ENCODE results near the gene MYRIP.

Gene MYRIP

GRCh38 chr3:40162616-40163015 is 353.2 kb downstream of the MYRIP start:
- no peak overlapping the region for H2BK15ac ChIP-seq (ENCODE audit: low read depth, poor library complexity, severe bottlenecking)
- H3K9ac ChIP-seq (ENCODE audit: low read length) = no peak overlapping the region
- no peak overlapping the region for H3K18ac ChIP-seq (ENCODE audit: low read depth in 1 of 2, low read length in 2 of 2)
- peaks cover 0 to 5% of the 10 kb centered on the region in 2 experiments for H3K36me3 ChIP-seq (ENCODE audit: control insufficient read depth in 1 of 2, insufficient read depth in 2 of 2, low read depth in 1 of 2, low read length in 2 of 2)
- no peak overlapping the region for H2AFZ ChIP-seq (ENCODE audit: low read depth, low read length)
- H3K4me3 ChIP-seq (ENCODE audit: insufficient read depth in 1 of 2, low read depth in 1 of 2, low read length in 2 of 2) = no peak overlapping the region
- no peak overlapping the region for H4K8ac ChIP-seq (ENCODE audit: low read length)
- no peak for DNase-seq
- H2BK120ac ChIP-seq (ENCODE audit: low read depth, low read length) = no peak overlapping the region
- no peak overlapping the region for H2BK12ac ChIP-seq (ENCODE audit: low read length in 2 of 2)
- H2BK5ac ChIP-seq (ENCODE audit: low read depth, low read length, poor library complexity, severe bottlenecking) = no peak overlapping the region
- peaks cover 0 to 8% of the 10 kb centered on the region in 2 experiments for H3K27me3 ChIP-seq (ENCODE audit: control insufficient read depth in 1 of 2, insufficient read depth in 1 of 2, low read length in 2 of 2)
- H3K4me1 ChIP-seq (ENCODE audit: control insufficient read depth, insufficient read depth, low read depth, low read length) = no peaks in the 10 kb centered on the region
- H3K4me2 ChIP-seq (ENCODE audit: low read length, poor library complexity, severe bottlenecking) = no peak overlapping the region
- H3K9me3 ChIP-seq (ENCODE audit: control insufficient read depth, low read length) = no peaks in the 10 kb centered on the region
- H4K91ac ChIP-seq (ENCODE audit: low read length) = no peak overlapping the region
- H3K4ac ChIP-seq (ENCODE audit: low read depth in 1 of 2, low read length in 2 of 2) = no peak overlapping the region
- H3K27ac ChIP-seq (ENCODE audit: low read length, poor library complexity, severe bottlenecking) = no peak overlapping the region
- H3K23ac ChIP-seq (ENCODE audit: low read length in 2 of 2) = no peak overlapping the region
- H2AK5ac ChIP-seq (ENCODE audit: low read length, severe bottlenecking) = no peak overlapping the region
- no peak overlapping the region for H3K14ac ChIP-seq (ENCODE audit: low read length in 2 of 2)
- H3K79me1 ChIP-seq (replicated peaks; ENCODE audit: low read length, poor library complexity, severe bottlenecking) = no peaks in the 10 kb centered on the region

GRCh38 chr3:40166997-40167396 is 357.6 kb downstream of the MYRIP start:
- Histone ChIP-seq H2BK12ac (ENCODE audit: low read length in 2 of 2) (no peak overlapping the region), H2AFZ (ENCODE audit: low read depth, low read length) (no peak overlapping the region), H2BK120ac (ENCODE audit: low read depth, low read length) (no peak overlapping the region), H4K8ac (ENCODE audit: low read length) (no peak overlapping the region), H3K27ac (ENCODE audit: low read length, poor library complexity, severe bottlenecking) (no peak overlapping the region), H2BK15ac (ENCODE audit: low read depth, poor library complexity, severe bottlenecking) (no peak overlapping the region), H3K23ac (ENCODE audit: low read length in 2 of 2) (no peak overlapping the region), H3K79me1 (replicated peaks; ENCODE audit: low read length, poor library complexity, severe bottlenecking) (no peaks in the 10 kb centered on the region), H3K4me1 (ENCODE audit: control insufficient read depth, insufficient read depth, low read depth, low read length) (no peaks in the 10 kb centered on the region), H3K36me3 (ENCODE audit: control insufficient read depth in 1 of 2, insufficient read depth in 2 of 2, low read depth in 1 of 2, low read length in 2 of 2) (peaks cover 0 to 5% of the 10 kb centered on the region in 2 experiments), H3K4ac (ENCODE audit: low read depth in 1 of 2, low read length in 2 of 2) (no peak overlapping the region), H4K91ac (ENCODE audit: low read length) (no peak overlapping the region), H3K9ac (ENCODE audit: low read length) (no peak overlapping the region), H3K27me3 (ENCODE audit: control insufficient read depth in 1 of 2, insufficient read depth in 1 of 2, low read length in 2 of 2) (peaks cover 0 to 11% of the 10 kb centered on the region in 2 experiments), H2AK5ac (ENCODE audit: low read length, severe bottlenecking) (no peak overlapping the region), H3K4me2 (ENCODE audit: low read length, poor library complexity, severe bottlenecking) (no peak overlapping the region), H2BK5ac (ENCODE audit: low read depth, low read length, poor library complexity, severe bottlenecking) (no peak overlapping the region), H3K4me3 (ENCODE audit: insufficient read depth in 1 of 2, low read depth in 1 of 2, low read length in 2 of 2) (no peak overlapping the region), H3K18ac (ENCODE audit: low read depth in 1 of 2, low read length in 2 of 2) (no peak overlapping the region), H3K14ac (ENCODE audit: low read length in 2 of 2) (no peak overlapping the region), H3K9me3 (ENCODE audit: control insufficient read depth, low read length) (no peaks in the 10 kb centered on the region)
- DNase-seq = no peak
- 6% methylated on average over 2 of the region's 2 CpGs for whole genome bisulfite sequencing

GRCh38 chr3:40167958-40168357 is 358.5 kb downstream of the MYRIP start:
- Histone ChIP-seq H4K91ac (ENCODE audit: low read length) (no peak overlapping the region), H3K27me3 (ENCODE audit: control insufficient read depth in 1 of 2, insufficient read depth in 1 of 2, low read length in 2 of 2) (peaks cover 0 to 11% of the 10 kb centered on the region in 2 experiments), H3K18ac (ENCODE audit: low read depth in 1 of 2, low read length in 2 of 2) (no peak overlapping the region), H3K9me3 (ENCODE audit: control insufficient read depth, low read length) (no peaks in the 10 kb centered on the region), H3K4ac (ENCODE audit: low read depth in 1 of 2, low read length in 2 of 2) (no peak overlapping the region), H3K23ac (ENCODE audit: low read length in 2 of 2) (no peak overlapping the region), H2BK120ac (ENCODE audit: low read depth, low read length) (no peak overlapping the region), H2BK15ac (ENCODE audit: low read depth, poor library complexity, severe bottlenecking) (no peak overlapping the region), H3K79me1 (replicated peaks; ENCODE audit: low read length, poor library complexity, severe bottlenecking) (no peaks in the 10 kb centered on the region), H3K4me1 (ENCODE audit: control insufficient read depth, insufficient read depth, low read depth, low read length) (no peaks in the 10 kb centered on the region), H3K4me2 (ENCODE audit: low read length, poor library complexity, severe bottlenecking) (no peak overlapping the region), H2AK5ac (ENCODE audit: low read length, severe bottlenecking) (no peak overlapping the region), H2BK12ac (ENCODE audit: low read length in 2 of 2) (no peak overlapping the region), H3K36me3 (ENCODE audit: control insufficient read depth in 1 of 2, insufficient read depth in 2 of 2, low read depth in 1 of 2, low read length in 2 of 2) (peaks cover 0 to 5% of the 10 kb centered on the region in 2 experiments), H4K8ac (ENCODE audit: low read length) (no peak overlapping the region), H3K9ac (ENCODE audit: low read length) (no peak overlapping the region), H2AFZ (ENCODE audit: low read depth, low read length) (no peak overlapping the region), H3K27ac (ENCODE audit: low read length, poor library complexity, severe bottlenecking) (no peak overlapping the region), H3K4me3 (ENCODE audit: insufficient read depth in 1 of 2, low read depth in 1 of 2, low read length in 2 of 2) (no peak overlapping the region), H2BK5ac (ENCODE audit: low read depth, low read length, poor library complexity, severe bottlenecking) (no peak overlapping the region), H3K14ac (ENCODE audit: low read length in 2 of 2) (no peak overlapping the region)
- no peak for DNase-seq
- WGBS = 91% methylated on average over 1 of the region's 1 CpG

- Histone ChIP-seq H3K36me3 (ENCODE audit: control insufficient read depth in 1 of 2, insufficient read depth in 2 of 2, low read depth in 1 of 2, low read length in 2 of 2) (peaks cover 0 to 5% of the 10 kb centered on the region in 2 experiments), H2AFZ (ENCODE audit: low read depth, low read length) (no peak overlapping the region), H3K9ac (ENCODE audit: low read length) (no peak overlapping the region), H3K4me1 (ENCODE audit: control insufficient read depth, insufficient read depth, low read depth, low read length) (no peaks in the 10 kb centered on the region), H3K4ac (ENCODE audit: low read depth in 1 of 2, low read length in 2 of 2) (no peak overlapping the region), H3K79me1 (replicated peaks; ENCODE audit: low read length, poor library complexity, severe bottlenecking) (no peaks in the 10 kb centered on the region), H2BK5ac (ENCODE audit: low read depth, low read length, poor library complexity, severe bottlenecking) (no peak overlapping the region), H3K18ac (ENCODE audit: low read depth in 1 of 2, low read length in 2 of 2) (no peak overlapping the region), H3K4me2 (ENCODE audit: low read length, poor library complexity, severe bottlenecking) (no peak overlapping the region), H2BK12ac (ENCODE audit: low read length in 2 of 2) (no peak overlapping the region), H2BK15ac (ENCODE audit: low read depth, poor library complexity, severe bottlenecking) (no peak overlapping the region), H4K91ac (ENCODE audit: low read length) (no peak overlapping the region), H3K14ac (ENCODE audit: low read length in 2 of 2) (no peak overlapping the region), H2BK120ac (ENCODE audit: low read depth, low read length) (no peak overlapping the region), H3K9me3 (ENCODE audit: control insufficient read depth, low read length) (no peaks in the 10 kb centered on the region), H3K27ac (ENCODE audit: low read length, poor library complexity, severe bottlenecking) (no peak overlapping the region), H3K4me3 (ENCODE audit: insufficient read depth in 1 of 2, low read depth in 1 of 2, low read length in 2 of 2) (no peak overlapping the region), H2AK5ac (ENCODE audit: low read length, severe bottlenecking) (no peak overlapping the region), H3K27me3 (ENCODE audit: control insufficient read depth in 1 of 2, insufficient read depth in 1 of 2, low read length in 2 of 2) (peaks cover 0 to 11% of the 10 kb centered on the region in 2 experiments), H4K8ac (ENCODE audit: low read length) (no peak overlapping the region), H3K23ac (ENCODE audit: low read length in 2 of 2) (no peak overlapping the region)
- WGBS = 77% methylated on average over 5 of the region's 5 CpGs
- DNase-seq = no peak
Measured at GRCh38 chr3:40169983-40170382, 360.6 kb downstream of the MYRIP start.
